ENCODE measurements around the gene GSAP. TPM values are rescaled to one million over a fixed set of nuclear protein-coding genes. Genes with fewer than 3 reads are reported as not detected.
"Not testable (repeated sequence)": the region's sequence is repeated elsewhere in the genome, so short reads cannot be mapped to it uniquely, and the experiment has no call there.

Gene GSAP
- total RNA-seq, 2 experiments from 2014 or later: 0.55 TPM; not detected in 1

DNA sequence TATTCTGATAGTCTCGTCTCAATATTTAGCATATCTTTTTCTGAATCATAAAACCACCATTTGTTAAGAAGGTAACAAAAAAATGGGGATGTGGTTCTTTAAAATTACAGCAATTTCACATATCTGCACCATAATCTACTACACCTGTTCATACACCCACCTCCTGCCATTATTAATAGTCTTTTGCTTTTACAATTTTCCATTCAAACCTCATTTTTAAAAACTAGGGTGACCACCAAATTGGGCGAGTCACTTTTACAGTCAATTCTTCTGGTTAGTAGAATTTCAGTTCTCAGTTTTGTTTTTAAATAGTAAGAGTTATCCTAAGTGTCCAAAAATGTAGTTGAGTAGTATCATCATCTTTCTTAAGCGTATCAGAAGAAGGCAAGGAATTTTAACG is 48.4 kb upstream of the GSAP start:
- H3K36me3 ChIP-seq (ENCODE audit: insufficient read depth, low read length): no peaks in the 10 kb centered on the region

DNA sequence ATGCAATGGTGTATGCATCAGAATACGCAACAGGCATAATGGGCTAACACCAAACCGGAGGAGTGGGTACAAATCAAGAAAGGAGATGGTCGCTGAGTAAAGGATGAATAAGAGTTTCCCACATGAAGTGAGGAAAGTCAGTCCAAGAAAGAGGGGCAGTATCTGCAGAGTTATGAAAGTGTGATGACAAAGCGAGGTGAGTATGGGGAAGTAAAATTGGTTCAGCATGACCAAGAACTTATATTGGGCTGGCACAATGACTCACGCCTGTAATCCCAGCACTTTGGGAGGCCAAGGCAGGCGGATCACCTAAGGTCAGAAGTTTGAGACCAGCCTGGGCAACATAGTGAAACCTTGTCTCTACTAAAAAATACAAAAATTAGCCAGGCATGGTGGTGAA is 47.5 kb upstream of the GSAP start:
- H3K36me3 ChIP-seq (ENCODE audit: insufficient read depth, low read length); BruUV-seq (replicated peaks); H2AFZ ChIP-seq (ENCODE audit: low read length); H4K20me1 ChIP-seq (ENCODE audit: insufficient read depth, low read length); H3K9me3 ChIP-seq (ENCODE audit: low read length); intact Hi-C loops (cut with micrococcal nuclease; ENCODE audit: unreplicated experiment); H3K27ac ChIP-seq (ENCODE audit: low read depth, low read length, poor library complexity, severe bottlenecking); H3K4me2 ChIP-seq (ENCODE audit: low read length); H3K4me3 ChIP-seq (ENCODE audit: low read depth, low read length, poor library complexity, severe bottlenecking); POLR2A ChIA-PET; H3K79me2 ChIP-seq (ENCODE audit: insufficient read depth, low read depth, low read length); H3K4me1 ChIP-seq (ENCODE audit: insufficient read depth, low read length, poor library complexity, severe bottlenecking); CTCF ChIA-PET (ENCODE audit: unreplicated experiment); DNase-seq (ENCODE audit: low spot score); H3K9me2 ChIP-seq (ENCODE audit: insufficient read depth, low read length): not testable (repeated sequence)

More for the DNA sequence above, 48.4 kb upstream of the GSAP start:
- no peaks in the 10 kb centered on the region for H3K9me2 ChIP-seq (ENCODE audit: insufficient read depth, low read length)
- ChIA-PET CTCF (ENCODE audit: unreplicated experiment) (no interaction called here), POLR2A (no interaction called here)
- no peak overlapping the region for H3K4me3 ChIP-seq (ENCODE audit: low read depth, low read length, poor library complexity, severe bottlenecking)
- no peak overlapping the region for H3K27ac ChIP-seq (ENCODE audit: low read depth, low read length, poor library complexity, severe bottlenecking)
- BruUV-seq (replicated peaks): no TSS peak
- H3K4me1 ChIP-seq (ENCODE audit: insufficient read depth, low read length, poor library complexity, severe bottlenecking): no peaks in the 10 kb centered on the region
- no peak for TF ChIP-seq EZH2phosphoT487 (IDR thresholded peaks at IDR 0.05; ENCODE audit: borderline replicate concordance, low read depth, low read length)
- TF ChIP-seq, protein P1, sequence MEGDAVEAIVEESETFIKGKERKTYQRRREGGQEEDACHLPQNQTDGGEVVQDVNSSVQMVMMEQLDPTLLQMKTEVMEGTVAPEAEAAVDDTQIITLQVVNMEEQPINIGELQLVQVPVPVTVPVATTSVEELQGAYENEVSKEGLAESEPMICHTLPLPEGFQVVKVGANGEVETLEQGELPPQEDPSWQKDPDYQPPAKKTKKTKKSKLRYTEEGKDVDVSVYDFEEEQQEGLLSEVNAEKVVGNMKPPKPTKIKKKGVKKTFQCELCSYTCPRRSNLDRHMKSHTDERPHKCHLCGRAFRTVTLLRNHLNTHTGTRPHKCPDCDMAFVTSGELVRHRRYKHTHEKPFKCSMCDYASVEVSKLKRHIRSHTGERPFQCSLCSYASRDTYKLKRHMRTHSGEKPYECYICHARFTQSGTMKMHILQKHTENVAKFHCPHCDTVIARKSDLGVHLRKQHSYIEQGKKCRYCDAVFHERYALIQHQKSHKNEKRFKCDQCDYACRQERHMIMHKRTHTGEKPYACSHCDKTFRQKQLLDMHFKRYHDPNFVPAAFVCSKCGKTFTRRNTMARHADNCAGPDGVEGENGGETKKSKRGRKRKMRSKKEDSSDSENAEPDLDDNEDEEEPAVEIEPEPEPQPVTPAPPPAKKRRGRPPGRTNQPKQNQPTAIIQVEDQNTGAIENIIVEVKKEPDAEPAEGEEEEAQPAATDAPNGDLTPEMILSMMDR (conservative IDR thresholded peaks at IDR 0.05; ENCODE audit: low read length): no peak
- intact Hi-C loops (cut with micrococcal nuclease; ENCODE audit: unreplicated experiment): no loop called here
- no peak overlapping the region for H3K4me2 ChIP-seq (ENCODE audit: low read length)
- H3K9me3 ChIP-seq (ENCODE audit: low read length): no peaks in the 10 kb centered on the region
- no peaks in the 10 kb centered on the region for H3K79me2 ChIP-seq (ENCODE audit: insufficient read depth, low read depth, low read length)
- no peak for DNase-seq (ENCODE audit: low spot score)
- H4K20me1 ChIP-seq (ENCODE audit: insufficient read depth, low read length): no peaks in the 10 kb centered on the region
- H2AFZ ChIP-seq (ENCODE audit: low read length): no peak overlapping the region

DNA sequence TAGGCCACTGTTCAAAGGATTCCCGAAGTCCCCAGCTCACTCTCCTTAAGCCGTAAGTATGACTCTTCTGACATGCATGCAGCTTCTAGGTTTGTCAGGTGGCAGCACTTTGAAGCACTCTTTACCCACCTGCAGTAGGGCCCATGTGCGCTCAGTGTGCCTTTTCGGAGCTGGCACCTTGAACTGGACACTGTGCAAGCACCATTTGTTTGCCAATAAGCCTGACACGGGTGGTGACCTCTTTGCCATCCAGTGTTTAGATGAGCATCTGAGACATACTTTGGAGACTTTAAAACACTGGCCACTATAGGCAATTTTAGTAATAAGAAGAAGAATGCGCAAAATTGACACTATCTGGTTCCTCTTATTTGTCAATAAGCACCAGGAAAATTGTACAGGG is 45.7 kb upstream of the GSAP start:
- no peak overlapping the region for H3K4me2 ChIP-seq (ENCODE audit: low read length)
- no TSS peak for BruUV-seq (replicated peaks)
- no peaks in the 10 kb centered on the region for H4K20me1 ChIP-seq (ENCODE audit: insufficient read depth, low read length)
- no peaks in the 10 kb centered on the region for H3K79me2 ChIP-seq (ENCODE audit: insufficient read depth, low read depth, low read length)
- no peaks in the 10 kb centered on the region for H3K9me3 ChIP-seq (ENCODE audit: low read length)
- H3K9me2 ChIP-seq (ENCODE audit: insufficient read depth, low read length): no peaks in the 10 kb centered on the region
- H3K27ac ChIP-seq (ENCODE audit: low read depth, low read length, poor library complexity, severe bottlenecking): no peak overlapping the region
- POLR2A ChIA-PET: interaction anchor here (0.7 to 0.9 kb wide), 2 partner anchors 9 to 74 kb away, joined by 5 to 6 read pairs; no protein-coding TSS in a partner anchor
- no peak overlapping the region for H2AFZ ChIP-seq (ENCODE audit: low read length)
- CTCF ChIA-PET (ENCODE audit: unreplicated experiment): no interaction called here
- no peaks in the 10 kb centered on the region for H3K36me3 ChIP-seq (ENCODE audit: insufficient read depth, low read length)
- H3K4me1 ChIP-seq (ENCODE audit: insufficient read depth, low read length, poor library complexity, severe bottlenecking): no peaks in the 10 kb centered on the region
- intact Hi-C loops (cut with micrococcal nuclease; ENCODE audit: unreplicated experiment): no loop called here
- H3K4me3 ChIP-seq (ENCODE audit: low read depth, low read length, poor library complexity, severe bottlenecking): no peak overlapping the region
- no peak for TF ChIP-seq EZH2phosphoT487 (IDR thresholded peaks at IDR 0.05; ENCODE audit: borderline replicate concordance, low read depth, low read length)
- TF ChIP-seq, protein P1 (conservative IDR thresholded peaks at IDR 0.05; ENCODE audit: low read length): no peak
- DNase-seq (ENCODE audit: low spot score): no peak

All from OCI-LY7 (cell line).